Esophagus muscularis mucosa (tissue), 4 donors: ENCODE results near the gene DOK5. TPM values are rescaled to one million over a fixed set of nuclear protein-coding genes. Genes with fewer than 3 reads are reported as not detected.

Source experiments
- DNase-seq: peaks from one replicate; pipeline ENCODE4 v3.0.0-alpha.2; 2017; ENCODE audit errors: extremely low spot score
- H3K27ac ChIP-seq, 4 donors: fragments of 200-600 bp; sonication (generic); replicated peaks in 1 of 4; 1 replicate in 3 of 4; 2 replicates in 1 of 4; pipeline ENCODE4 v1.5.1; 2016 to 2019; ENCODE audit warnings: mild to moderate bottlenecking in 1 of 4
- H3K27me3 ChIP-seq, 4 donors: fragments of 200-600 bp; sonication (generic); one replicate each; pipeline versions ENCODE4 v1.5.1 to v1.6.0; 2016 to 2019
- H3K36me3 ChIP-seq, 4 donors: fragments of 200-600 bp; sonication (generic); one replicate each; pipeline ENCODE4 v1.5.1; 2016 to 2019
- H3K4me1 ChIP-seq, 4 donors: fragments of 200-600 bp; sonication (generic); one replicate each; pipeline ENCODE4 v1.5.1; 2016 to 2019
- H3K4me3 ChIP-seq, 4 donors: fragments of 200-600 bp; sonication (generic); 1 replicate in 2 of 4; 2 replicates in 2 of 4; pipeline ENCODE4 v1.5.1; 2016 to 2019; ENCODE audit warnings: mild to moderate bottlenecking in 4 of 4, moderate library complexity in 1 of 4
- H3K9me3 ChIP-seq, 4 donors: fragments of 200-600 bp; sonication (generic); 1 replicate in 3 of 4; 2 replicates in 1 of 4; pipeline ENCODE4 v1.5.1; 2016 to 2019
- CTCF ChIP-seq, 3 experiments: fragments of 200-600 bp in 2 of 3; fragments of 450-650 bp in 1 of 3; sonication (generic) in 2 of 3; IDR thresholded peaks; one replicate each; pipeline ENCODE4 v1.5.1; 2017 to 2019; ENCODE audit warnings: antibody characterized with exemption in 3 of 3, mild to moderate bottlenecking in 2 of 3, moderate library complexity in 1 of 3
- EP300 ChIP-seq: sonication (generic); formaldehyde crosslinking; IDR thresholded peaks from one replicate; pipeline ENCODE4 v1.6.1; 2017; ENCODE audit warnings: antibody characterized with exemption
- POLR2A ChIP-seq: fragments of 450-650 bp; IDR thresholded peaks from one replicate; pipeline ENCODE4 v1.6.1; 2017; ENCODE audit warnings: antibody characterized with exemption, moderate library complexity, mild to moderate bottlenecking, low read depth
- POLR2AphosphoS5 ChIP-seq, 2 donors: sonication (generic); formaldehyde crosslinking; IDR thresholded peaks; one replicate each; pipeline ENCODE4 v1.6.1; 2017; ENCODE audit warnings: antibody characterized with exemption in 2 of 2
- WGBS: methylation state at CpG from one replicate; pipeline ENCODE4 v1.1.5; 2018; 5-methylcytosine and 5-hydroxymethylcytosine counted together
- intact Hi-C: fragments of 100-400 bp; cut with DNase I; formaldehyde crosslinking; loops from one replicate; pipeline ENCODE4 v1.15.1; 2023
- total RNA-seq, 4 donors: library from RNA; depleted of rRNA; stranded (reverse); fragments of >200 nt; gene quantifications; one replicate each; pipeline versions ENCODE4 v1.1.0 to v1.2.1, GENCODE V29; 2016

Gene DOK5
- total RNA-seq, 4 donors from 2014 or later, result 0.32 to 1.5 (median 0.79) TPM

GRCh38 chr20:54629632-54630031 lies 154.2 kb downstream of the DOK5 start:
- intact Hi-C loops, result no loop called here
- WGBS, result 92% methylated on average over 4 of the region's 4 CpGs
- TF ChIP-seq EP300 (no peak), CTCF (IDR thresholded peaks at IDR 0.05) (no peak), POLR2A (no peak), POLR2AphosphoS5 (IDR thresholded peaks at IDR 0.05) (no peak)

GRCh38 chr20:54630582-54630981 lies 155.2 kb downstream of the DOK5 start:
- intact Hi-C loops, result no loop called here
- Histone ChIP-seq H3K4me1 (no peaks in the 10 kb centered on the region), H3K4me3 (no peak overlapping the region), H3K27ac (no peak overlapping the region), H3K9me3 (no peaks in the 10 kb centered on the region), H3K27me3 (no peaks in the 10 kb centered on the region), H3K36me3 (no peaks in the 10 kb centered on the region)
- no peak for DNase-seq
- TF ChIP-seq POLR2AphosphoS5 (IDR thresholded peaks at IDR 0.05) (no peak), EP300 (no peak), POLR2A (no peak), CTCF (IDR thresholded peaks at IDR 0.05) (no peak)
- 89% methylated on average over 4 of the region's 4 CpGs for WGBS

More at GRCh38 chr20:54629632-54630031, 154.2 kb downstream of the DOK5 start:
- no peaks in the 10 kb centered on the region for H3K36me3 ChIP-seq
- H3K27me3 ChIP-seq, result no peaks in the 10 kb centered on the region
- no peaks in the 10 kb centered on the region for H3K9me3 ChIP-seq
- H3K4me1 ChIP-seq, result peaks cover 0 to 6% (median 3%) of the 10 kb centered on the region in 4 donors
- no peak overlapping the region for H3K4me3 ChIP-seq
- H3K27ac ChIP-seq, result no peak overlapping the region
- no peak for DNase-seq

- no peak for DNase-seq
- intact Hi-C loops, result no loop called here
- WGBS, result 94% methylated on average over 3 of the region's 3 CpGs
- Histone ChIP-seq H3K27ac (no peak overlapping the region), H3K9me3 (no peaks in the 10 kb centered on the region), H3K27me3 (no peaks in the 10 kb centered on the region), H3K4me3 (no peak overlapping the region), H3K36me3 (no peaks in the 10 kb centered on the region), H3K4me1 (no peaks in the 10 kb centered on the region)
- TF ChIP-seq POLR2A (no peak), EP300 (no peak), POLR2AphosphoS5 (IDR thresholded peaks at IDR 0.05) (no peak), CTCF (IDR thresholded peaks at IDR 0.05) (no peak)
These were observed 155.7 kb downstream of the DOK5 start for GRCh38 chr20:54631059-54631458.

- no peak overlapping the region for H3K4me3 ChIP-seq
- DNase-seq, result no peak
- intact Hi-C loops, result no loop called here
- H3K27ac ChIP-seq, result no peak overlapping the region
- H3K36me3 ChIP-seq, result no peaks in the 10 kb centered on the region
- TF ChIP-seq POLR2AphosphoS5 (IDR thresholded peaks at IDR 0.05) (no peak), CTCF (IDR thresholded peaks at IDR 0.05) (no peak), EP300 (no peak), POLR2A (no peak)
- no peaks in the 10 kb centered on the region for H3K4me1 ChIP-seq
- no peaks in the 10 kb centered on the region for H3K27me3 ChIP-seq
- WGBS, result 81% methylated on average over 13 of the region's 13 CpGs
- no peaks in the 10 kb centered on the region for H3K9me3 ChIP-seq
These were observed 158.3 kb downstream of the DOK5 start for GRCh38 chr20:54633374-54634355.
